ENCODE results near the gene C4orf17.
A peak's percentile ranks its signal among the peaks of the same experiment; 100 is the strongest.
"Not testable (repeated sequence)": the region's sequence is repeated elsewhere in the genome, so short reads cannot be mapped to it uniquely, and the experiment has no call there.

The C4orf17 gene

GRCh38 chr4:99510721-99511120 is at the start of gene C4orf17:
TSS of gene C4orf17 (plus strand) at chr4:99511021. CDS start at chr4:99513082, 2,061 bp downstream.
- DNase-seq (ENCODE audit: low read depth in 2 of 2, low spot score in 1 of 2): no peak

GRCh38 chr4:99461623-99462401 is 49.0 kb upstream of the C4orf17 start:
- DNase-seq (ENCODE audit: low read depth in 2 of 2, low spot score in 1 of 2): no peak

GRCh38 chr4:99462875-99463464 is 47.9 kb upstream of the C4orf17 start:
- peak; percentile 0 to 6 for DNase-seq (ENCODE audit: low read depth in 2 of 2, low spot score in 1 of 2)

- DNase-seq (ENCODE audit: low read depth in 2 of 2, low spot score in 1 of 2): no peak
These were observed 47.3 kb upstream of the C4orf17 start for GRCh38 chr4:99463566-99463965.

- no peak for DNase-seq (ENCODE audit: low read depth in 2 of 2, low spot score in 1 of 2)
These were observed 42.9 kb upstream of the C4orf17 start for GRCh38 chr4:99467887-99468286.

GRCh38 chr4:99468889-99469288 is 41.9 kb upstream of the C4orf17 start:
- DNase-seq (ENCODE audit: low read depth in 2 of 2, low spot score in 1 of 2): no peak

GRCh38 chr4:99471349-99471748 is 39.5 kb upstream of the C4orf17 start:
- no peak for DNase-seq (ENCODE audit: low read depth in 2 of 2, low spot score in 1 of 2)

GRCh38 chr4:99471896-99472295 is 38.9 kb upstream of the C4orf17 start:
- no peak for DNase-seq (ENCODE audit: low read depth in 2 of 2, low spot score in 1 of 2)

GRCh38 chr4:99473131-99473530 is 37.7 kb upstream of the C4orf17 start:
- DNase-seq (ENCODE audit: low read depth in 2 of 2, low spot score in 1 of 2): no peak

- no peak for DNase-seq (ENCODE audit: low read depth in 2 of 2, low spot score in 1 of 2)
These were observed 27.2 kb upstream of the C4orf17 start for GRCh38 chr4:99483636-99484035.

- no peak for DNase-seq (ENCODE audit: low read depth in 2 of 2, low spot score in 1 of 2)
These were observed 25.6 kb upstream of the C4orf17 start for GRCh38 chr4:99485212-99485611.

GRCh38 chr4:99486648-99487047 is 24.2 kb upstream of the C4orf17 start:
- not testable (repeated sequence) for DNase-seq (ENCODE audit: low read depth in 2 of 2, low spot score in 1 of 2)

- no peak for DNase-seq (ENCODE audit: low read depth in 2 of 2, low spot score in 1 of 2)
These were observed 20.5 kb upstream of the C4orf17 start for GRCh38 chr4:99490286-99490685.

- no peak for DNase-seq (ENCODE audit: low read depth in 2 of 2, low spot score in 1 of 2)
These were observed 5.9 kb upstream of the C4orf17 start for GRCh38 chr4:99504804-99505502.

- DNase-seq (ENCODE audit: low read depth in 2 of 2, low spot score in 1 of 2): no peak
These were observed 4.0 kb upstream of the C4orf17 start for GRCh38 chr4:99506781-99507180.

GRCh38 chr4:99507349-99507748 is 3.5 kb upstream of the C4orf17 start:
- no peak for DNase-seq (ENCODE audit: low read depth in 2 of 2, low spot score in 1 of 2)

- DNase-seq (ENCODE audit: low read depth in 2 of 2, low spot score in 1 of 2): no peak
These were observed 3.1 kb upstream of the C4orf17 start for GRCh38 chr4:99507762-99508161.

GRCh38 chr4:99518601-99519295 is 7.9 kb downstream of the C4orf17 start:
- no peak for DNase-seq (ENCODE audit: low read depth in 2 of 2, low spot score in 1 of 2)

GRCh38 chr4:99529228-99529627 is 18.4 kb downstream of the C4orf17 start:
- DNase-seq (ENCODE audit: low read depth in 2 of 2, low spot score in 1 of 2): no peak

GRCh38 chr4:99529956-99530355 is 19.1 kb downstream of the C4orf17 start:
- DNase-seq (ENCODE audit: low read depth in 2 of 2, low spot score in 1 of 2): no peak

GRCh38 chr4:99534699-99535098 is 23.9 kb downstream of the C4orf17 start:
- DNase-seq (ENCODE audit: low read depth in 2 of 2, low spot score in 1 of 2): not testable (repeated sequence)

- no peak for DNase-seq (ENCODE audit: low read depth in 2 of 2, low spot score in 1 of 2)
These were observed 25.4 kb downstream of the C4orf17 start for GRCh38 chr4:99536271-99536670.
